ENCODE results near the gene RORB. TPM values are rescaled to one million over a fixed set of nuclear protein-coding genes. Genes with fewer than 3 reads are reported as not detected.

Gene RORB
- total RNA-seq, 2 donors from 2014 or later, result 0.81 to 0.85 TPM

- DNase-seq (ENCODE audit: low spot score) (no peak), ATAC-seq (ENCODE audit: insufficient number of reproducible peaks, low FRiP score, low read depth) (no peak)
- Histone ChIP-seq H3K27ac (no peak overlapping the region), H3K4me1 (ENCODE audit: control insufficient read depth in 1 of 2, low read depth in 2 of 2) (no peaks in the 10 kb centered on the region), H3K9me3 (no peaks in the 10 kb centered on the region), H3K4me3 (no peak overlapping the region), H3K36me3 (no peaks in the 10 kb centered on the region), H3K27me3 (replicated peaks; ENCODE audit: insufficient read depth) (no peaks in the 10 kb centered on the region)
- TF ChIP-seq CTCF (IDR thresholded peaks at IDR 0.05), result no peak
Observed at GRCh38 chr9:74512416-74512815, 15.3 kb downstream of the RORB start.

GRCh38 chr9:74513221-74513620, 16.1 kb downstream of the RORB start:
- no peak overlapping the region for H3K27ac ChIP-seq
- H3K4me1 ChIP-seq (ENCODE audit: control insufficient read depth in 1 of 2, low read depth in 2 of 2), result no peaks in the 10 kb centered on the region
- H3K27me3 ChIP-seq (replicated peaks; ENCODE audit: insufficient read depth), result no peaks in the 10 kb centered on the region
- no peak overlapping the region for H3K4me3 ChIP-seq
- no peaks in the 10 kb centered on the region for H3K9me3 ChIP-seq
- no peak for ATAC-seq (ENCODE audit: insufficient number of reproducible peaks, low FRiP score, low read depth)
- TF ChIP-seq CTCF (IDR thresholded peaks at IDR 0.05), result no peak
- H3K36me3 ChIP-seq, result no peaks in the 10 kb centered on the region
- no peak for DNase-seq (ENCODE audit: low spot score)

GRCh38 chr9:74517188-74517587, 20.1 kb downstream of the RORB start:
- Histone ChIP-seq H3K36me3 (no peaks in the 10 kb centered on the region), H3K27me3 (replicated peaks; ENCODE audit: insufficient read depth) (no peaks in the 10 kb centered on the region), H3K4me3 (no peak overlapping the region), H3K27ac (no peak overlapping the region), H3K4me1 (ENCODE audit: control insufficient read depth in 1 of 2, low read depth in 2 of 2) (no peaks in the 10 kb centered on the region), H3K9me3 (no peaks in the 10 kb centered on the region)
- ATAC-seq (ENCODE audit: insufficient number of reproducible peaks, low FRiP score, low read depth) (no peak), DNase-seq (ENCODE audit: low spot score) (no peak)
- TF ChIP-seq CTCF (IDR thresholded peaks at IDR 0.05), result no peak

DNA sequence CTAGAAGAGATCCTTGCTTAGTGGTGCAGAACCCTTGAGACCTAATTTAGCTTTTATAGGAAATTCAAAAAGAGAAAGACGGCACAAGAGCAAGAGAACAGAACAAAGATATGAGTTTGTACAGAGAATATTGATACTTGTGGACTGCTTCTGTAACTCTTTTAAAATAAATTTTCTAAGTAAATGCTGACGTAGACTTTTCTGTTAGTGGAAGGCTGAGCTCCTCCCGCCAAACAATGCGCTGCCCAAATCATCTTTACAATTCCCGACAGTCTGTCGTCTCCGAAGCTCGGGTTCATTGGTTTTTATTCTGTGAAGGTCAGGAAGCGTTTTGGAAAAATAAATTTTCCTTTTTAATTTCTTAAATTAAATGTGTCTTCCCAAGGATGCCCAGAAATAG, 22.3 kb downstream of the RORB start:
- TF ChIP-seq CTCF (IDR thresholded peaks at IDR 0.05), result no peak
- ATAC-seq (ENCODE audit: insufficient number of reproducible peaks, low FRiP score, low read depth), result no peak
- Histone ChIP-seq H3K4me1 (ENCODE audit: control insufficient read depth in 1 of 2, low read depth in 2 of 2) (no peaks in the 10 kb centered on the region), H3K27ac (no peak overlapping the region), H3K9me3 (no peaks in the 10 kb centered on the region), H3K27me3 (replicated peaks; ENCODE audit: insufficient read depth) (no peaks in the 10 kb centered on the region), H3K36me3 (no peaks in the 10 kb centered on the region), H3K4me3 (no peak overlapping the region)
- no peak for DNase-seq (ENCODE audit: low spot score)

- no peak for TF ChIP-seq CTCF (IDR thresholded peaks at IDR 0.05)
- Histone ChIP-seq H3K36me3 (no peaks in the 10 kb centered on the region), H3K4me1 (ENCODE audit: control insufficient read depth in 1 of 2, low read depth in 2 of 2) (no peaks in the 10 kb centered on the region), H3K4me3 (no peak overlapping the region), H3K9me3 (no peaks in the 10 kb centered on the region), H3K27ac (no peak overlapping the region), H3K27me3 (replicated peaks; ENCODE audit: insufficient read depth) (no peaks in the 10 kb centered on the region)
- ATAC-seq (ENCODE audit: insufficient number of reproducible peaks, low FRiP score, low read depth), result no peak
- no peak for DNase-seq (ENCODE audit: low spot score)
Observed at GRCh38 chr9:74521009-74521408, 23.9 kb downstream of the RORB start.
